ENCODE measurements around the gene NFATC2.
A peak's percentile ranks its signal among the peaks of the same experiment; 100 is the strongest.

The NFATC2 gene

DNA sequence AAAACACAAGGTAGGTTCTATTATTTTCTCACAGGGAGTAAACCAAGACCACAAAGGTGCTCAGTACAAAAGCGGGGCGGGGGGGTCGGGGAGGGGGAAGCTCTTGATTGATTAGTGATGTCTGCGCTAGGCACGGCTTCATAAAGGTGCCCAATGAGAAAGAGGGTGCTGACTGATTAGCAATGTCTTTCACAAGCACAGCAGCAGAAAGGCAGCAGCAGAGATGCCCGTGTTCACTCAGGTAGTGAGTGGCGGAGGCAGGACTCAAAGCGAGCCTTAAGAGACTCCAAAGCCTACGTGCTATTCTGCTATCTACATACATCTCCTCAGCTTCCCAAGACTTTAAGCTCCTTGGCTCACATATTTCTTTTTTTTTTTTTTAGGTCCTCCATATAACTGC, 20.3 kb downstream of the NFATC2 start:
- no peak for DNase-seq (ENCODE audit: extremely low read depth in 1 of 2, low read depth in 1 of 2)

DNA sequence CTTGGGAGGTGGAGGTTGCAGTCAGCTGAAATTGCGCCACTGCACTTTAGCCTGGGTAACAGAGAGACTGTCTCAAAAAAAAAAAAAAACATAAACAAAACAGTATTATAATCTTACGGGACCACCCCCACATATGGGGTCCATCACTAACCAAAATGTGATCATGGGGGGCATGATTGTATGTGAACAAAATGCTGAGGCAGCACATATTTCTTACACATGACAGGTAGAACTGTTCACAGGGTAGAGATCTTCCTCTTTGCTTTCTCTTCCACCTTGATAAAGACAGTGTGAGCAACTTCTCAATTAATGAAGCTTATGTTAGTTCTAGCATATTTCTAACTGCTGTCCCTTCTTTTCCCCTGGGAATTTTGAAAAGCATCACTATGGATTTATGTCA, 24.7 kb downstream of the NFATC2 start:
- no peak for DNase-seq (ENCODE audit: extremely low read depth in 1 of 2, low read depth in 1 of 2)

- no peak for DNase-seq (ENCODE audit: extremely low read depth in 1 of 2, low read depth in 1 of 2)
Measured at GRCh38 chr20:51516855-51517254, 25.7 kb downstream of the NFATC2 start.

- DNase-seq (ENCODE audit: extremely low read depth in 1 of 2, low read depth in 1 of 2) = no peak
Measured at GRCh38 chr20:51514836-51515235, 27.7 kb downstream of the NFATC2 start.

DNA sequence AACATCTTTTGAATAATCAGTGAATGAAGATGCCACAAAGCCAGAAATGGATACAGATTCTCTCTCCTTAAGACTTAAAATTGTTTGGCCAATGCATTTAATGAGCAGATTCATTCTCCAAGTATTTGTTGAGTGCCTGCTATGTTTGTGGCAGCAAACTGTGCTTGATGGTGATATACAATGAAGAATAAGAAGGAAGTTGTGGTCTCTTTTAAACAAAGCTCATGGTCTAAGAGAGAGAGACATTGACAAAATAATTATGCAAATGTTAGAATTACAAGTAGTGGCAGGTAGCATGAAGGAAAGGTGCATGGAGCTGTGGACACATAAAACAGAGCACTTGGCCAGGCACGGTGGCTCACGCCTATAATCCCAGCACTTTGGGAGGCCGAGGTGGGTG, 28.3 kb downstream of the NFATC2 start:
- DNase-seq (ENCODE audit: extremely low read depth in 1 of 2, low read depth in 1 of 2) = no peak

GRCh38 chr20:51513545-51513944, 29.0 kb downstream of the NFATC2 start:
- DNase-seq (ENCODE audit: extremely low read depth in 1 of 2, low read depth in 1 of 2) = no peak

DNA sequence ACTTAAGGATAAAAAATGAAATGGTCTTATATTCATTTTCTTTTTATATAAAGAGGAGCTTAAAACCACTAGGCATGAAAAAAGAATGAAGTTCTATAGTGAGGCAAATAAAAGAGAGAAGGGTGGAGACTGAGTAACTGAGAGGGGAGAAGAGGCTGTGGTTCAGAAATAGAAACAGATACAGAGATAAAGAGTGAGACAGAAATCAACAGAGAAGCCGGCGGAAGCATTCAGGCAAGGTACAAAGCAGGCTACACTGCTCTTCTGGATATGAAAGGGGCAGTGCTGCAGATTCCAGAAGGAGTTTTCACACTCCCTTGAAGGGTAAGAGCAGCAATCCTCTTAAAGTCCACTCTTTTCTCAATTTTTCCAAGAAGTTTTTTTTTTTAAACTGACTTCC, 29.9 kb downstream of the NFATC2 start:
- no peak for DNase-seq (ENCODE audit: extremely low read depth in 1 of 2, low read depth in 1 of 2)

GRCh38 chr20:51511861-51512619, 30.5 kb downstream of the NFATC2 start:
- no peak for DNase-seq (ENCODE audit: extremely low read depth in 1 of 2, low read depth in 1 of 2)

- DNase-seq (ENCODE audit: extremely low read depth in 1 of 2, low read depth in 1 of 2) = no peak
Measured at GRCh38 chr20:51510936-51511605, 31.4 kb downstream of the NFATC2 start.

GRCh38 chr20:51510169-51510568, 32.4 kb downstream of the NFATC2 start:
- no peak for DNase-seq (ENCODE audit: extremely low read depth in 1 of 2, low read depth in 1 of 2)

- DNase-seq (ENCODE audit: extremely low read depth in 1 of 2, low read depth in 1 of 2) = no peak
Measured at GRCh38 chr20:51509208-51509607, 33.3 kb downstream of the NFATC2 start.

GRCh38 chr20:51508780-51509179, 33.7 kb downstream of the NFATC2 start:
- no peak for DNase-seq (ENCODE audit: extremely low read depth in 1 of 2, low read depth in 1 of 2)

DNA sequence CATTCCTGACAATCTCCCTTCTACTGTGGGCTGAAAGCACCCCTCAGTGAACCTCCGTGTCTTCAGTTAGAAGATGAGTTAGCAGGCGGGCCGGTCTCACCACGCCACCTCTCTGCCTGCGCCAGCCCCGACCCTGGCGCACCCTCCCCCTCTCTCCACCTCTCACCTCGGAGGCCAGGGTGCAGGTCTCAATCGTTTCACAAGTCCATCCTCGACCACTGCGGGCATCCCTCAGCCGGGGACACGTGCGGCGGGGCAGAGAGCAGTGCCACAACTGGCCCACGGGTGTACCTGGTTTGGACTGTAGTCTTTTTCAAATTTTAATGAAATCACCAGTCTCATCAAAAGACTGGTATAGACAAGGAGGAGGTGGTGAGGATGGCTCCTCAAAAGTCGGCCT, 34.4 kb downstream of the NFATC2 start:
- no peak for DNase-seq (ENCODE audit: extremely low read depth in 1 of 2, low read depth in 1 of 2)

- DNase-seq (ENCODE audit: extremely low read depth in 1 of 2, low read depth in 1 of 2) = no peak
Measured at GRCh38 chr20:51507216-51508036, 35.1 kb downstream of the NFATC2 start.

DNA sequence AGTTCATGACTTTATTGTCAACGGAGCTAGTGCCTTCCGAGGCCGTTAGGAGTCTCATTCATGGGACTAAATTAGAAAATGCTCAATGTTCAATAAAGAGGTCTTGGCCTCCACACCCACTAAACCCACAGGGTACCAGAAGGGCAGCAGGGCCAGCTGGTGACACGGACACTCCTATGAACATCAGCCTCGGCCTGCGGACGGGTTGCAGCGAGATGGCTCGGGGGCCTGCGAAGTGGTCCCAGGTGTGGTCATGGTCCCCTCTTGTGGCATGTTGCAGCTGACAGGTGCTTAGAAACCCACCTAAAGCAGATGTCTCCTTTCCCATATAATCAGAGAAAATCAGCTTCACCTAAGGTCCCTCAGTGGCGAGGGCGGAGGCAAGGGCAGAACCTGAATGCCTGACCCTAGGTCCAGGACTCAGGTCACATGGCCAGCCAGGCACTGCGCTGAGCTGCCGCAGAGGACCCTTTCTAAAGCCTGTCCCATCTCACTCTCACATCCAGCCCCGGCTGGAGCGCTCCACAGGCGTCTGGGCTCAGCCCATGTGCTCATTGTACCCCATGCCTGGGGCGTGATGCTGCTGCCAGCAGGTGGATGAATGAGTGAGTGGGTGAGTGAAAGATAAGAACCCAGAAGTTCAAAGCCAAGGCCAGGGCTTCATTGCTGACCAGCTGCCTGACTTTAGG, 35.8 kb downstream of the NFATC2 start:
- no peak for DNase-seq (ENCODE audit: extremely low read depth in 1 of 2, low read depth in 1 of 2)

- DNase-seq (ENCODE audit: extremely low read depth in 1 of 2, low read depth in 1 of 2) = no peak
Measured at GRCh38 chr20:51505566-51505965, 37.0 kb downstream of the NFATC2 start.

GRCh38 chr20:51503376-51503775, 39.1 kb downstream of the NFATC2 start:
- DNase-seq (ENCODE audit: extremely low read depth in 1 of 2, low read depth in 1 of 2) = no peak

GRCh38 chr20:51500936-51501335, 41.6 kb downstream of the NFATC2 start:
- no peak for DNase-seq (ENCODE audit: extremely low read depth in 1 of 2, low read depth in 1 of 2)

DNA sequence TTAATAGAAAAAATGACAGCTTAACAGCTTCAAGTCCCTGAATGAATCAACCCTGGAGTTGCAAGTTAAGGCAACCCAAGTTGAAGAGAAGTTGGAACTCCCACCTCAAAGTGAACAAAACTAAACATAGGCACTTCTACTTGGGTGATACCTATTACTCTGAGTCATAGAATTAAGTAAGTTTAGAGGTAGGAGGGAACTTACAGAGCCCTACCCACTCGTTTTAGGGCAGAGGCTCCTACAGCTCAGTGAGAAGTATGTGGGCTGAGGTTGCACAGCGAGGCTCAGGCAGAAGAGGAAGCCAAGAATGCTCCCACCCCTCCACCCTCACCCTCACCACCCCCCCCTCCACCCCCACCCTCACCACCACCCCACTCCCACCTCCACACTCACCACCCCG, 42.2 kb downstream of the NFATC2 start:
- peak in 1 of 2 donors; percentile 48 for DNase-seq (ENCODE audit: extremely low read depth in 1 of 2, low read depth in 1 of 2)

GRCh38 chr20:51498765-51499540, 43.6 kb downstream of the NFATC2 start:
- no peak for DNase-seq (ENCODE audit: extremely low read depth in 1 of 2, low read depth in 1 of 2)
